HG02884 (cell line): ENCODE results near the gene ALG12.

Experiments
- ATAC-seq: cut with Tn5 transposase; IDR thresholded peaks from one replicate; pipeline ENCODE4 v1.9.1; 2021; ENCODE audit warnings: mild to moderate bottlenecking, moderate library complexity; ENCODE audit not compliant: unreplicated experiment

The ALG12 gene

DNA sequence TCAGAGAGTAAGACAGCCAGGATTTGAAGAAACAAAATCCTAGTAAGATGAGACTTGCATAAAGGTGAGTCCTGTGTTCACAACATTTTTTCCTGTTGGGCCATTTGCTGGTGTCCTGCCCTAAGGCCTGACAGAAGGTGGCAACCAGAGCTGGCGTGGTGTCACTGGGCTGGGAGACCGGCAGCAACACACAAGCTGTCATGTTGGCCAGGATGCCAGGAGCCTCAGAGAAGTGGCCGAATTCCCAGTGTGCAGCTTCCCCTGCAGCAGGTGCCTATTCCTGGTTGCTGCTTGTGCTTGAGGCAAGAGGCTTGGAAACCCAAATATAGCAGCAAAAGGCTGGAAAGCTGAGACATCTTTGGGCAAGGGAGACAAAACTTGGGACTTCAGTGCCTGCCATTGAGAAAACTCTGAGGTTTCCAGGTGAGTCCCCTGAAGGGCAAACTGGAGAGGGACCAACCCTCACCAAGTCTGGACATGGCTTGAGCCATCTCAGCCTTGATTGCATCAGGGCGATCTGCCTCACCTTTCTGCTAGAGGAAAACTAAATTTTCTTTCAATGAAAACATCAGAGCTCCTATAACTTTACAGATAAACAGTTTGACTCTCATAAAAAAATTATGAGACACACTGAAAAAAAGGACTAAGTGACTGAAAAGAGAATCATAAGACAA, 25.9 kb downstream of the ALG12 start:
- ATAC-seq, result no peak

DNA sequence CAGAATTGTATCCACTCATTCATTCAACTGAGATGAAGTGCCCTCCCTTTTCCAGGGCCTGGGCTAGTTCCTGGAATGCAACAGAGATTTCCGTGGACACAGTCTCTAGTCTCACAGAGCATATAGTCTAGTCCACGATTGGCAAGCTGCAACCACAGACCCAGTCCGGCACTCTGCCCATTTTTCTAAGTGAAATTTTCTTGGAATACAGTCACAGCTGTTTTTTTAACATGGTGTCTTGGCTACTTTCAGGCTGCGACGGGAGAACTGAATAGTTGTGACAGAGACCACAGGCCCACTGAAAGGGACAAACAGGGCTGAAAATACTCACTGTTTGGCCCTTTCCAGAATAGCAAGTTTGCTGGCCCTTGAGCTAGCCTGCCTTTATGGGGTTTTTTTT, 29.2 kb downstream of the ALG12 start:
- ATAC-seq, result no peak

DNA sequence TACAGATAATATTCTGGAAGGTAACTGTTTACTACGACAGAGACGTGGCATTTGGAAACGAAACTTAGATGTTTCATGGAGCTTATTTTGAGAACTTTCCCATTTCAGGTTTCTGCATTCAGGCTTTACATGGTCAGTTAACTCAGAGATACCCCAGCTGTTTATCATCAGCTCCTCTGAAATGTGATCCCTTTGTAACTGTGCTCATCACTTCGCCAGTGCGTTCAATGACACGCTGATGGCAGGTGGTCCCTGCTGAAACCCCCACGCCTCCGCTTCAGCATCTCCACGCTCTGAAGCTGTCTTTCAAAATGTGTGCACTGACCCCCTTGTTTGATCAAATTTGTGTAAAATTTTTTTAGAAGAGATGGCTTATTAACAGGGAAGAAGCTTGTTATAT, 30.5 kb downstream of the ALG12 start:
- no peak for ATAC-seq

DNA sequence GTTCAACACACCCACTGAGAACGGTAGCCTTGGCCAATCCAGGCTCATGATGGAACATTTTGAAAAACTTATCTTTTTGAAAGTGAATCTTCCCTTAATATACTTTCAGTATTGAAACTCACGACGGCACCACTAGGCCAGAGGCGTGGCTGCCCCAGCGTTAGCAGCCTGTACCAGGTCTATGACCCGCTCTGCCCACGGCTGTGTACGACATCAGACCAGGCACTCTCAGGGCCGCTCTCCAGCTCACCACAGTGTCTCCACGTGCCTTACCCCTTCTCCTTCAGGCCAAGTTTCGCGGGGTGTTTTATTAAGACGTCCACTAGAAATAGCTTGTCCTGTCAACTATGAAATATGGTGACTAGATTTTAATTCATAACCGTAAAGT, 31.2 kb downstream of the ALG12 start:
- no peak for ATAC-seq

DNA sequence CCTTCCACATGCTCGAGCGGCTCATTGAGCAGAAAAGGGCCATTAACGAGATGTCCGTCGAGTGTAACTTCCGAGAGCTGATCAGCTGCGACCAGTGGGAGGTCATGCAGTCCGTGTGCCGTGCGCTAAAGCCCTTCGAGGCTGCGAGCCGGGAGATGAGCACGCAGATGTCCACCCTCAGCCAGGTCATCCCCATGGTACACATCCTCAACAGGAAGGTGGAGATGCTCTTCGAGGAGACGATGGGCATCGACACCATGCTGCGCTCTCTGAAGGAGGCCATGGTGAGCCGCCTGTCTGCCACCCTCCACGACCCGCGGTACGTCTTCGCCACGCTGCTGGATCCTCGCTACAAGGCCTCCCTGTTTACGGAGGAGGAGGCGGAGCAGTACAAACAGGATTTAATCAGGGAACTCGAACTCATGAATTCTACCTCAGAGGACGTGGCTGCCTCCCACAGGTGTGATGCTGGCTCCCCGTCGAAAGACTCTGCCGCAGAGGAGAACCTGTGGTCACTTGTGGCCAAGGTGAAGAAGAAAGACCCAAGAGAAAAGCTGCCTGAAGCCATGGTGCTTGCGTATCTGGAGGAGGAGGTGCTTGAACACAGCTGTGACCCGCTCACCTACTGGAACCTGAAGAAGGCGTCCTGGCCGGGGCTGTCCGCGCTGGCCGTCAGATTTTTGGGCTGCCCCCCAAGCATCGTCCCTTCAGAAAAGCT, 31.7 kb downstream of the ALG12 start:
- ATAC-seq, result no peak

DNA sequence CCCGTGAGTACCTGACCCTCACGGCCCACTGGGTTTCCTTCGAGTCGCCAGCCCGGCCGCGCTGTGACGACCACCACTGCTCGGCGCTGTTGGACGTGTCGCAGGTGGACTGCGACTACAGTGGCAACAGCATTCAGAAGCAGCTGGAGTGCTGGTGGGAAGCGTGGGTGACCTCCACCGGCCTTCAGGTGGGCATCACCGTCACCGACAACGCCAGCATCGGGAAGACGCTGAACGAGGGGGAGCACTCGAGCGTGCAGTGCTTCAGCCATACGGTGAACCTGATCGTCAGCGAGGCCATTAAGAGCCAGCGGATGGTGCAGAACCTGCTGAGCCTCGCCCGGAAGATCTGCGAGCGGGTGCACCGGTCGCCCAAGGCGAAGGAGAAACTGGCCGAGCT, 32.4 kb downstream of the ALG12 start:
- ATAC-seq, result no peak

DNA sequence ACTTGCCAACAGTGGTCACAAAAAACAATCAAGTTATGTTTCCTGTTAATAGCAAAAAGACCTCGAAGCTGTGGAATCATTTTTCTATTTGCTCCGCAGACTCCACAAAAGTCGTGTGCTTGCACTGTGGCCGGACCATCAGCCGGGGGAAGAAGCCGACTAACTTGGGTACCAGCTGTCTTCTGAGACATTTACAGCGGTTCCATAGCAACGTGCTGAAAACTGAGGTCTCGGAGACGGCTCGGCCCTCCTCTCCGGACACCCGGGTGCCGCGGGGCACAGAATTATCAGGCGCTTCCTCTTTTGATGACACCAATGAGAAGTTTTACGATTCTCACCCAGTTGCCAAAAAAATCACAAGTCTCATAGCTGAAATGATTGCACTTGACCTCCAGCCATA, 33.0 kb downstream of the ALG12 start:
- ATAC-seq, result no peak

DNA sequence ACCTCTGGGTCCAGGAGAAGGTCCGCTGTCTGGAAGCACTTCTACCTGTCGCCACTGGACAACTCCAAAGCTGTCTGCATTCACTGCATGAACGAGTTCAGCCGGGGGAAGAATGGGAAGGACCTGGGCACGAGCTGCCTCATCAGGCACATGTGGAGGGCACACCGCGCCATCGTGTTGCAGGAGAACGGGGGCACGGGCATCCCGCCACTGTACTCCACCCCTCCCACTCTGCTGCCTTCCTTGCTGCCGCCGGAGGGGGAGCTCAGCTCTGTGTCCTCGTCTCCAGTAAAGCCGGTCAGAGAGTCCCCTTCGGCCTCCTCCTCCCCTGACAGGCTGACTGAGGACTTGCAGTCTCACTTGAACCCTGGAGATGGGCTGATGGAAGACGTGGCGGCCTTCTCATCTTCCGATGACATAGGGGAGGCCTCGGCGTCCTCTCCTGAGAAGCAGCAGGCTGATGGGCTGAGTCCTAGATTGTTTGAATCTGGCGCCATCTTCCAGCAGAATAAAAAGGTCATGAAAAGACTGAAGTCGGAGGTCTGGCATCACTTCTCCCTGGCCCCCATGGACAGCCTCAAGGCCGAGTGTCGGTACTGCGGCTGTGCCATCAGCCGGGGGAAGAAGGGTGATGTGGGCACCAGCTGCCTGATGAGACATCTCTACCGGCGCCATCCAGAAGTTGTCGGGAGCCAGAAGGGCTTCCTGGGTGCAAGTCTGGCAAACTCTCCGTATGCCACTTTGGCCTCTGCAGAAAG, 33.6 kb downstream of the ALG12 start:
- no peak for ATAC-seq

DNA sequence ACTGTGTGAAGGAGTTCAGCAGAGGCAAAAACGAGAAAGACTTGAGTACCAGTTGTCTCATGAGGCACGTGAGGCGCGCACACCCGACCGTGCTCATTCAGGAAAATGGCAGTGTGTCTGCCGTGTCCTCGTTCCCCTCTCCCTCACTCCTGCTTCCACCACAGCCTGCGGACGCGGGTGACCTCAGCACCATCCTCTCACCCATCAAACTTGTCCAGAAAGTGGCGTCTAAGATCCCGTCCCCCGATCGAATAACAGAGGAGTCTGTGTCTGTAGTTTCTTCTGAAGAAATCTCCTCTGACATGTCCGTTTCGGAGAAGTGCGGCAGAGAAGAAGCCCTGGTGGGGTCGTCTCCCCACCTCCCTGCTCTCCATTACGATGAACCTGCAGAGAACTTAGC, 34.2 kb downstream of the ALG12 start:
- no peak for ATAC-seq

DNA sequence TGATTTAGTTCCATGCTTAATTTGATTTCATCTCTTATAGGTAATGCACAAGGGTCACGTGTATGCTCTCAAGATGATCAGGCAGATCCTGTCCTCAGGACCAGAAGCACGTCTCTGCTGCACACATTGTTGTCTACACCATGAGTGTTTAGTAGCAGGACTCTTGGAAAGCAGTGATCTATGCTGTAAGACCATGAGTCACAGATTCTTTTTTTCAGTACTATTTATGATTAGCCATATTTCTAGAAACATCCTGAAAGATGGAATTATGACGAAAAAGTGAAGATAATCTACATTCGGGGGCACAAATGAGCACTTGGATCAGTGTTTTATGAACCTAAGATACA, 35.0 kb downstream of the ALG12 start:
- ATAC-seq, result no peak

DNA sequence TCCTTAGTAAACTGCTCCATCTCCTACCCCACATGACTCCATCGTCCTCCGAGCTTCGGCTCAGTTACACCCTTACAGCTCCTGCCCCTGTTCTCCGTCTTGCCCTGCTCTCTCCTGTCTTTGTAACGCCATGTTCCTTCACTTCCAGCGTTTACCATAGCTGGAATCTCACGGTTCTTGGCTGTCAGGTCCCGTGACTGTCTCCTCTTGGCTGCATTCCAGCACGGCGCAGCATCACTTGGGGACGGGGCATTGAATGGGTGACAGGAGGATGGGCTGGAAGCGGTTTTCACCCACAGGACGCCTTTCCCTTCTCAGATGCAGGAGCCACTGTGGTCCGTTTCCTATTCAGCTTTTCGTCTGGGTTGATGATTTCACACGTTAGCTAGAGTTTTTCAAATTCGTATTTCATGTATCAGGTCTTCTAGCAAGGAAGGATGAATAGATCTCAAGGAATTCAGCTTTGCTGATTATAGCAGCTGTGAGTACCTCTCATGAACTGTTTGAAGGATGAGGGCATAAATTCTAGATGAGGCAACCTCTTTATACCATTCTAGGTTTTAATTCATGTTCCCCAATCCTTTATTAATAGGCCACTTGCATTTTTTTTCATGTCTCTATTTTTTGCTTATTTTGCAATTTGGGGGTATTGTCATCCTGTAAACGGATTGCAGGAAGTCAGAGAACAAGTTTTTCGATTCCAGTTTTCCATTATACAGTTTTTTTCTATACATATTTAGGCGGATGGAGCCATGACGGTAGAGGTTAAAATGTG, 35.5 kb downstream of the ALG12 start:
- ATAC-seq, result no peak

DNA sequence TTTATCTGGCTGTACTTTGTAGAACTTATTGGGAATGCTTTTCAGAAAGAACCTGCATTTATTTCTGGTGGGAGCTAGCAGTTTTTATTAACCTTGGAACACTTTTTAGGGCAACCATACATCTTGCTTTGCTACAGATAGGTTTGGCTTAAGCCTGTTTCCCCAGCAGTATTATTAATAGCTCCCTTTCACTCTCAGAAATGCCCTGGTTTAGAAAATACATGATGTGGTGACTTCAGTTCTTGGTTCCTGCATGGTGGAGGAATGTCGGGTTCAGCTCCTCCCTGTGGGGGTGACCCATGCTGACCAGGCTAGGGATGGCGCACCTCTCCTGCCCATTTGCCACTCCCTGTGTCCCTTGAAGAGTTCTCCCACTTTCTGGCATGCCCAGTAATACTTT, 36.4 kb downstream of the ALG12 start:
- ATAC-seq, result no peak

DNA sequence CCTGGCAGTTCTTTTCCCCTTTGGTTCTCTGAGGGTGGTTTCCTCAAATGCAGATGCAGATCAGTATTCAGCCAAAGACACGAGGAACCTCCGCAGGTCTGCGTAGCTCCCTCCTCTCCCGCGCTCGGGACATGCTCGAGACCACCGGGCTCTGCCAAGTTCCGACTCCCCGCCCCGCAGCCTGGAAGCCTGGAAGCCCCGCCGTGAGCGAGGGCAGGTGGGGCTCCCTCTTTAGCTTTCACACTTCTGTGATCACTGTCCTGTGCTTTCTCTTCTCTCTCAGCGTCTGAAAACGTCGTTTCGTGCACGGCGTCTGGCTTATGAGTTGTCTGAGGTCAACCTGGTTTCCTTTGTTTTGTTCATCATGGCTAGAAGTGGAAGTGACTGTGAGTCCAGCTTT, 38.0 kb downstream of the ALG12 start:
- ATAC-seq, result no peak

DNA sequence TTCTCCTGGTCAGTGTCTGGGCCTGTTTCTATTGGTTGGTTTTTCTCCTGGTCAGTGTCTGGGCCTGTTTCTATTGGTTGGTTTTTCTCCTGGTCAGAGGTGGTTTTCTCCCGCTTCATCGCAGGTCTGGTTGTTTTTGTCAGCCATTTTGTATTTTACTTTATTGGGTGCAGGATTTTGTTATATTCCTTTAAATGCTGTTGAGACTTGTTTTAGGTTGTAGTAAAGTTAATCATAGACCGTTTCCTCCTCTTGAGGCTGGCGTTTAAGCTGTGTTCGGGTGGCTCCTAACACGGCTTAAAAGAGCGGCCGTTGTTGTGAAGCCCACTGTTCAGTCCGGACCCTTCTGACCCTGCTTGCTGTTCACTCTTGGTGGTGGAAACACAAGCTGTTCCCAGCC, 38.4 kb downstream of the ALG12 start:
- ATAC-seq, result no peak

DNA sequence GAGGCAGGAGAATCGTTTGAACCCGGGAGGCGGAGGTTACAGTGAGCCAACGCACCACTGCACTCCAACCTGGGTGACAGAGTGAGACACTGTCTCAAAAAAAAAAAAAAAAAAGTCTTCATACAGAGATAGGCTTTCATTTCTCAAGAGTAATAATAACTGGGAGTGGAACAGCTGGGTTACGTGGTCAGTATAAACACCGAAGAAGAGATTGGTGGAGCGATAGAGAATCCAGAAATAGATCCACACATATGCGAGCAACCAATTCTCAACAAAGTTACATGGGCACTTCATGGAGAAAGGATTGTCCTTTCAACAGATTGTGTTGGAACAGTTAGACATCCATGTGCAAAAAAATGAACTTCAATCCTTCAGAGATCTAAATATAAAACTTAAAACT, 40.0 kb downstream of the ALG12 start:
- ATAC-seq, result no peak

DNA sequence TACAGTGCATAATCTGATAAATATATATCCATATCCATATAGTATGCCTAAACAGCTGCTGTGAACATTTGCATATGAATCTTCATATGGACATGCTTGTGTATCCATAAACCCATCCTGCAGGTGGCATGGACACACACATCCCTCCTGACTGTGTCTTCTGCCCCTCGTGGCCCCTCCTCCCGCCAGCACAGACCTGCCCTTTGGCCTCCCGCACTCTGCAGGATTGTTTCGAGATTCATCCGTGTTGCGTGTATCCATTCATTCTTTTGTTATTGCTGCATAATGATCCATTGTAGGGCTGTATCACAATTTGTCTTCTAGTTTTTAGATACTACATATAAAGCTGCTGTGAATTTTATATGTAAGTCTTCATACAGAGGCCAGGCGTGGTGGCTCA, 40.6 kb downstream of the ALG12 start:
- no peak for ATAC-seq

DNA sequence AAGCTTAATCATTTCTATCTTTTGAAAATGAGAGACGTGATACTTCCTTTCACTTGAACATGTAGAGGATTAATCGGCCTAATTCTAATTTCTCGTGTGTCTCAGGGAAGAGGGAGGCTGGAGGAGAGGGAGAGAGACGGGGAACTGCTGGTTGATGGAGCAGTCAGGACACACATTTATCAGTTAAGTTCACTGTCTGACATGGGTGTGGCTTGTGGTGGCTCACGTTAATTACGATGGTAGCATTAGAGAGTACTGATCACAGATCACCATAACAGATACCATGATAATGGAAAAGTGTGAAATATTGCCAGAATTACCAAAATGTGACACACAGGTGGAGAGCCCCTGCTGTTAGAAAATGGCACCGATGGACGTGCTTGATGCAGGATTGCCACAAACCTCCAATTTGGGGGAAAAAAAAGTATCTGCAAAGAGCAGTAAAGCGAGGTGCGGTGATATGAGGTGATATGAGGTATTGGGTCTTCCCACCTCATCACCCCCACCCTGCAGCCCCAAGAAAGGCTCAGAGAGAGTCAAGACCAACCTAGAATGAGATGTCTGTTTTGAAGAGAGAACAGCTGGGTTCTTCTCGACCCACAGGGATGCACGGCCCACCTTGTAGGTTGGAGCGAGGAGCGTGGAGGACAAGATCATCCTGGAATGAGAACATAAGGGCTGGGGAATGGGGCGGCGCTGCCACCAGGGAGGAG, 44.9 kb downstream of the ALG12 start:
- no peak for ATAC-seq

DNA sequence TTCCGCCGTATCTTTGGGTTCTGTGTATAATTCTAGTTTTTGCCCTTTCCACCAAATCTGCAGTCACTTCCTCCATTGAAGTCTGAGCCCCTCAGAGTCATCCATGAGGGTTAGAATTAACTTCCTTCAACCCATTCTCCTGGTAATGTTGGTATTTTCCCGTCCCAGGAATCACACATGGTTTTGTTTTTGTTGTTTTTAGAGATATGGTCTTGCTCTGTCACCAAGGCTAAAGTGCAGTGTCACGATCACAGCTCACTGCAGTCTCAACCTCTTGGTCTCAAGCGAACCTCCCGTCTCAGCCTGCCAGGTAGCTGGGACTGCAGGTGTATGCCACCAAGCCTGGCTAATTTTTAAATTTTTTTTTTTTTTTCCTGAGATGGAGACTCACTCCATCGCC, 45.9 kb downstream of the ALG12 start:
- no peak for ATAC-seq

DNA sequence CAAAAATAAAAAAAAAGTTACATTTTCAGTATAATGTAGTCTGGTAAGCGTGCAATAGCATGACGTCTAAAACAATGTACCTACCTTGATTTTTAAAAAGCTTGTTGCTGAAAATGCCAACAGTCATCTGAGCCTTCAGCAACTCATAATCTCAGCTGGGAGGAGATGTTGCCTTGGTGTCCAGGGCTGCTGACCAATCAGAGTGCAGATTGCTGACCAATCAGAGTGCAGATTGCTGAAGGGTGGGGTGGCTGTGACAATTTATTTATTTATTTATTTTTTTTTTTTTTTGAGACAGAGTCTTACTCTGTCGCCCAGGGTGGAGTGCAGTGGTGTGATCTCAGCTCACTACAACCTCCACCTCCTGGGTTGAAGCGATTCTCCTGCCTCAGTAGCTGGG, 46.8 kb downstream of the ALG12 start:
- ATAC-seq, result no peak

DNA sequence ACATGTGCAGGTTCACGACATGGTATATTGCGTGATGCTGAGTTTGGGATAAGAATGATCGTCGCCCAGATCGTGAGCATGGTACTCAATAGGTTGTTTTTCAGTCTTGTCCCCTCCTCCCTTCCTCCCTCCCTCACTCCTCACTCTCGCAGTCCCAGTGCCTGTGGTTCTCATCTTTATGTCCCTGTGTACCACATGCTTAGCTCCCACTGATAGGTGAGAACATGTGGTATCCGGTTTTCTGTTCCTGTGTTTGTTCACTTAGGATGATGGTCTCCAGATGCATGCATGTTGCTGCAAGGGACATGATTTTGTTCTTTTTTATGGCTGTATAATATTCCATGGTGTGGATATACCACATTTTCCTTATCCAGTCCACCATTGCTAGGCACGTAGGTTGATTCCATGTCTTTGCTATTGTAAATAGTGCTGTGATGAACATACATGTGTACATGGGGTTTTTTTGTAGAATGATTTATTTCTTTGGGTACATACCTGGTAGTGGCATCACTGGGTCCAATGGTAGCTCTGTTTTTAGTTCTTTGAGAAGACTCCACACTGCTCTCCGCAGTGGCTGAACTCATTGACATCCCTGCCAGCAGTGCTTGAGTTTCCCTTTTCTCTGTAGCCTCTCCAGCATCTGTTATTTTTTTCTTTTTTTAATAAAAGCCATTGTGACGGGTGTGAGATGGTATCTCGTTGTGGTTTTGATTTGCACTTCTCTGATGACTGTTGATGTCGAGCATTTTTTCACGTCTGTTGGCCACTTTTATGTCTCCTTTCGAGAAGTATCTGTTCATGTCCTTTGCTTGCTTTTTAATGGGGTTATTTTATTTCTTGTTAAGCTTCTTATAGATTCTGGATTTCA, 48.2 kb downstream of the ALG12 start:
- ATAC-seq, result no peak
